Transverse colon (tissue), 4 donors: Measurements from ENCODE around the gene STAG1.

Source experiments
- CTCF ChIP-seq, 5 experiments: fragments of 200-600 bp in 3 of 5; fragments of 450-650 bp in 2 of 5; sonication (generic) in 3 of 5; IDR thresholded peaks; 1 replicate in 2 of 5; 2 replicates in 3 of 5; pipeline ENCODE4 v1.5.1; 2016 to 2017; ENCODE audit warnings: antibody characterized with exemption in 5 of 5, inconsistent platforms in 3 of 5, mild to moderate bottlenecking in 2 of 5, moderate library complexity in 1 of 5
- EP300 ChIP-seq: sonication (generic); formaldehyde crosslinking; IDR thresholded peaks from one replicate; pipeline ENCODE4 v1.6.1; 2017; ENCODE audit warnings: antibody characterized with exemption, low read depth
- POLR2A ChIP-seq: fragments of 450-650 bp; IDR thresholded peaks from one replicate; pipeline ENCODE4 v1.6.1; 2016; ENCODE audit warnings: antibody characterized with exemption, mild to moderate bottlenecking, moderate library complexity
- POLR2AphosphoS5 ChIP-seq, 3 donors: sonication (generic); formaldehyde crosslinking; IDR thresholded peaks; one replicate each; pipeline ENCODE4 v1.6.1; 2016; ENCODE audit warnings: antibody characterized with exemption in 3 of 3

- TF ChIP-seq CTCF (IDR thresholded peaks at IDR 0.05) = no peak
- no peak for TF ChIP-seq POLR2AphosphoS5 (IDR thresholded peaks at IDR 0.05)
- no peak for TF ChIP-seq POLR2A
- TF ChIP-seq EP300 = no peak
These were observed 17.7 kb downstream of the STAG1 start for GRCh38 chr3:136734382-136735070.
